B cell (primary cell): ENCODE results near the gene CEMIP2. TPM values are rescaled to one million over a fixed set of nuclear protein-coding genes. Genes with fewer than 3 reads are reported as not detected.

Source experiments
- ATAC-seq: fragments of 200-7000 bp; cut with Tn5 transposase; one replicate; pipeline ENCODE4 v1.10.0; 2021; ENCODE audit warnings: low read depth, mild to moderate bottlenecking, moderate number of reproducible peaks, moderate library complexity
- CTCF ChIA-PET: fragments of 350-600 bp; sonication (Branson Sonifier 250); formaldehyde crosslinking; loops from one replicate; lab custom pipeline; 2021; ENCODE audit warnings: antibody characterized with exemption, inconsistent platforms; lab: Charles Lee
- POLR2A ChIA-PET: fragments of 350-600 bp; sonication (Branson Sonifier 250); formaldehyde crosslinking; loops from one replicate; lab custom pipeline; 2021; ENCODE audit warnings: antibody characterized with exemption; lab: Charles Lee
- DNase-seq: peaks from one replicate; pipeline ENCODE4 v3.0.0; 2013
- H2AFZ ChIP-seq: 2 replicates; pipeline ENCODE4 v1.6.1; 2012; ENCODE audit warnings: mild to moderate bottlenecking, low read depth, low read length; ENCODE audit not compliant: insufficient read depth, poor library complexity, severe bottlenecking
- H3K27ac ChIP-seq, 2 donors: 1 replicate in 1 of 2; 2 replicates in 1 of 2; pipeline ENCODE4 v1.5.1; 2012 to 2013; ENCODE audit warnings: low read length in 2 of 2, mild to moderate bottlenecking in 2 of 2, moderate library complexity in 1 of 2
- H3K27me3 ChIP-seq, 4 experiments: fragments of 200-600 bp in 1 of 4; sonication (generic) in 1 of 4; replicated peaks in 1 of 4; 1 replicate in 2 of 4; 2 replicates in 2 of 4; pipeline versions ENCODE4 v1.6.1 to v1.7.0; 2013 to 2016; ENCODE audit warnings: low read length in 3 of 4, mild to moderate bottlenecking in 2 of 4, mixed read lengths in 1 of 4, moderate library complexity in 1 of 4; ENCODE audit not compliant: insufficient read depth in 4 of 4, control insufficient read depth in 3 of 4; ENCODE audit errors: control extremely low read depth in 1 of 4
- H3K36me3 ChIP-seq, 2 experiments: replicated peaks in 1 of 2; 1 replicate in 1 of 2; 2 replicates in 1 of 2; pipeline versions ENCODE4 v1.6.1 to v1.7.1; 2013; ENCODE audit warnings: low read length in 1 of 2; ENCODE audit not compliant: insufficient read depth in 2 of 2, control insufficient read depth in 1 of 2; ENCODE audit errors: control extremely low read depth in 1 of 2, extremely low read depth in 1 of 2
- H3K4me1 ChIP-seq, 2 donors: fragments of 200-600 bp in 1 of 2; sonication (generic) in 1 of 2; 1 replicate in 1 of 2; 2 replicates in 1 of 2; pipeline versions ENCODE4 v1.5.1 to v1.6.1; 2013 to 2017; ENCODE audit warnings: low read length in 2 of 2; ENCODE audit not compliant: control insufficient read depth in 2 of 2, insufficient read depth in 2 of 2
- H3K4me2 ChIP-seq: replicated peaks from 2 replicates; pipeline ENCODE3; 2012; ENCODE audit warnings: mild to moderate bottlenecking, low read depth, low read length; ENCODE audit not compliant: poor library complexity, severe bottlenecking
- H3K4me3 ChIP-seq, 5 experiments: fragments of 200-600 bp in 1 of 5; sonication (generic) in 1 of 5; 1 replicate in 3 of 5; 2 replicates in 2 of 5; pipeline versions ENCODE4 v1.5.1 to v1.7.0; 2011 to 2016; ENCODE audit warnings: low read length in 4 of 5, mild to moderate bottlenecking in 4 of 5, low read depth in 2 of 5, control low read depth in 1 of 5, moderate library complexity in 1 of 5; ENCODE audit not compliant: insufficient read depth in 1 of 5; ENCODE audit errors: control extremely low read depth in 1 of 5, extremely low read depth in 1 of 5
- H3K79me2 ChIP-seq: fragments of 200-600 bp; sonication (generic); one replicate; pipeline ENCODE4 v1.6.0; 2016; ENCODE audit warnings: low read length; ENCODE audit not compliant: control insufficient read depth, insufficient read depth
- H3K9ac ChIP-seq: fragments of 200-600 bp; sonication (generic); 2 replicates; pipeline ENCODE4 v1.6.1; 2017; ENCODE audit warnings: mild to moderate bottlenecking, low read length, moderate library complexity
- H3K9me3 ChIP-seq, 3 donors: one replicate each; pipeline versions ENCODE4 v1.6.1 to v1.7.1; 2013; ENCODE audit warnings: low read length in 2 of 3; ENCODE audit not compliant: control insufficient read depth in 2 of 3, insufficient read depth in 1 of 3; ENCODE audit errors: control extremely low read depth in 1 of 3
- H4K20me1 ChIP-seq: 2 replicates; pipeline ENCODE4 v1.6.0; 2012; ENCODE audit warnings: mild to moderate bottlenecking, low read length; ENCODE audit not compliant: insufficient read depth, control insufficient read depth, poor library complexity, severe bottlenecking
- H3K27ac Mint-ChIP-seq: one replicate; pipeline ENCODE4 v1.8.0; 2021; ENCODE audit warnings: mixed read lengths
- H3K27me3 Mint-ChIP-seq: one replicate; pipeline ENCODE4 v1.8.0; 2021; ENCODE audit warnings: mixed read lengths
- H3K4me1 Mint-ChIP-seq: one replicate; pipeline ENCODE4 v1.8.0; 2021; ENCODE audit warnings: mixed read lengths
- H3K4me3 Mint-ChIP-seq: one replicate; pipeline ENCODE4 v1.8.0; 2021; ENCODE audit warnings: mixed read lengths
- H3K9me3 Mint-ChIP-seq: one replicate; pipeline ENCODE4 v1.8.0; 2022; ENCODE audit warnings: mixed read lengths; ENCODE audit not compliant: insufficient read depth
- CTCF ChIP-seq: fragments of 200-600 bp; IDR thresholded peaks from one replicate; pipeline ENCODE4 v1.8.0; 2022; ENCODE audit warnings: antibody characterized with exemption, mild to moderate bottlenecking
- EZH2 ChIP-seq: IDR thresholded peaks from 2 replicates; pipeline ENCODE4 v1.6.1; 2012; ENCODE audit warnings: borderline replicate concordance, low read depth, mild to moderate bottlenecking, moderate library complexity, low read length; ENCODE audit not compliant: insufficient read depth, poor library complexity, severe bottlenecking
- WGBS: methylation state at CpG from one replicate; pipeline ENCODE4 v1.1.5; 2013; ENCODE audit warnings: missing lambda C conversion rate; ENCODE audit not compliant: insufficient coverage; 5-methylcytosine and 5-hydroxymethylcytosine counted together
- intact Hi-C: fragments of 100-400 bp; cut with micrococcal nuclease; formaldehyde crosslinking; loops from one replicate; pipeline ENCODE4 v1.10.0; 2022
- polyA plus RNA-seq: library from polyadenylated mRNA; depleted of rRNA; stranded (reverse); fragments of >200 nt; gene quantifications from 2 replicates; pipeline ENCODE4 v1.2.3, GENCODE V29; 2012
- total RNA-seq, 2 donors: library from RNA; stranded (reverse); fragments of 120-200 nt in 1 of 2; gene quantifications; 1 replicate in 1 of 2; 2 replicates in 1 of 2; pipeline versions ENCODE4 v1.2.3 to v1.2.4, GENCODE V29; 2013 to 2022

The CEMIP2 gene
- total and polyA plus RNA-seq, 2 donors (not counting 1 experiment from before 2014, with no cell fraction given), result 35.4 to 90.6 TPM

GRCh38 chr9:71690689-71691435 is 77.5 kb downstream of the CEMIP2 start:
- 83% methylated on average over 2 of the region's 6 CpGs for WGBS

More at GRCh38 chr9:71690689-71691435, 77.5 kb downstream of the CEMIP2 start:
- no peak for DNase-seq
- H3K79me2 ChIP-seq, result no peaks in the 10 kb centered on the region
- no peaks in the 10 kb centered on the region for H3K9me3 ChIP-seq
- Mint-ChIP-seq H3K27me3 (no peaks in the 10 kb centered on the region), H3K4me3 (no peak overlapping the region), H3K4me1 (peaks cover 9% of the 10 kb centered on the region), H3K27ac (no peak overlapping the region), H3K9me3 (no peaks in the 10 kb centered on the region)
- CTCF ChIA-PET, result no interaction called here
- H4K20me1 ChIP-seq, result no peaks in the 10 kb centered on the region
- no peak overlapping the region for H2AFZ ChIP-seq
- TF ChIP-seq EZH2 (no peak), CTCF (no peak)
- H3K27ac ChIP-seq, result no peak overlapping the region
- POLR2A ChIA-PET, result no interaction called here
- no peak for ATAC-seq
- intact Hi-C loops, result no loop called here
- H3K4me3 ChIP-seq, result no peak overlapping the region
- no peaks in the 10 kb centered on the region for H3K27me3 ChIP-seq
- H3K4me2 ChIP-seq, result no peak overlapping the region
- peaks cover 0 to 44% of the 10 kb centered on the region in 2 experiments for H3K36me3 ChIP-seq
- no peak overlapping the region for H3K9ac ChIP-seq
- H3K4me1 ChIP-seq, result peaks cover 7 to 8% of the 10 kb centered on the region in 2 donors
